ENCODE measurements around the gene DDX6.

Gene DDX6

DNA sequence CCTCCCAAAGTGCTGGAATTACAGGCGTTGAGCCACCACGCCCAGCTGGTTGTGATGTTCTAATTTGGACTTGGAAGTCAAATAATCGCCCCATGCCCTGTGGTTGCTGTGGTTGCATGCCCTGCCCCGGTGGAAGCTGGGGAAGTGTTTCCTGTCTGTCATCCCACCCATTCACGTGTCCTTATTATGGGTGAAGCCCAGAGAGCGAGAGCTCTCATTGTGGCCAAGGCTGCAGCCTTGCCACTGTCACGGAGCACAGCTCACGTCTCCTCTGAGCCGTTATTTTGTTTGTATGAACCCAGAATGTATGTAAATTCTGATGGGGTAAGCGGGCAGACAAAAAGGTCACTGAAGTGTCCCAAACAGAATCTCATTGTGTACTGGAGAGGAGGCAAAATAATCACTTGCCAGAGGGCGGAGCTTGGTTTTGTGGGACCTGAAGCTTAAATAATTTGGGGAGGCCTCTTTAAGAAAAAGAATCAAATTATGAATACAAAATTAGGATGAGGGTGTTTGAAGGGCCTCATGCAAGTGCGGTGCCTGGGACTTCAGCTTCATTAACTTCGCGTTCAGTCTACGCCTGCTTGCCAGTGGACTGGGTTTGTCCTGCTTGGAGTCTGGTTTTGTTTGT lies 85.7 kb downstream of the DDX6 start:
- TF ChIP-seq, protein P1, sequence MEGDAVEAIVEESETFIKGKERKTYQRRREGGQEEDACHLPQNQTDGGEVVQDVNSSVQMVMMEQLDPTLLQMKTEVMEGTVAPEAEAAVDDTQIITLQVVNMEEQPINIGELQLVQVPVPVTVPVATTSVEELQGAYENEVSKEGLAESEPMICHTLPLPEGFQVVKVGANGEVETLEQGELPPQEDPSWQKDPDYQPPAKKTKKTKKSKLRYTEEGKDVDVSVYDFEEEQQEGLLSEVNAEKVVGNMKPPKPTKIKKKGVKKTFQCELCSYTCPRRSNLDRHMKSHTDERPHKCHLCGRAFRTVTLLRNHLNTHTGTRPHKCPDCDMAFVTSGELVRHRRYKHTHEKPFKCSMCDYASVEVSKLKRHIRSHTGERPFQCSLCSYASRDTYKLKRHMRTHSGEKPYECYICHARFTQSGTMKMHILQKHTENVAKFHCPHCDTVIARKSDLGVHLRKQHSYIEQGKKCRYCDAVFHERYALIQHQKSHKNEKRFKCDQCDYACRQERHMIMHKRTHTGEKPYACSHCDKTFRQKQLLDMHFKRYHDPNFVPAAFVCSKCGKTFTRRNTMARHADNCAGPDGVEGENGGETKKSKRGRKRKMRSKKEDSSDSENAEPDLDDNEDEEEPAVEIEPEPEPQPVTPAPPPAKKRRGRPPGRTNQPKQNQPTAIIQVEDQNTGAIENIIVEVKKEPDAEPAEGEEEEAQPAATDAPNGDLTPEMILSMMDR (IDR thresholded peaks at IDR 0.05; ENCODE audit: extremely low read depth, insufficient read depth, missing control alignments), result no peak
- in situ Hi-C loops (cut with MboI; ENCODE audit: low pct_unique_long_range_greater_than_20kb, low sequenced_read_pairs, unreplicated experiment), result no loop called here
- no peak for DNase-seq (ENCODE audit: low spot score)

DNA sequence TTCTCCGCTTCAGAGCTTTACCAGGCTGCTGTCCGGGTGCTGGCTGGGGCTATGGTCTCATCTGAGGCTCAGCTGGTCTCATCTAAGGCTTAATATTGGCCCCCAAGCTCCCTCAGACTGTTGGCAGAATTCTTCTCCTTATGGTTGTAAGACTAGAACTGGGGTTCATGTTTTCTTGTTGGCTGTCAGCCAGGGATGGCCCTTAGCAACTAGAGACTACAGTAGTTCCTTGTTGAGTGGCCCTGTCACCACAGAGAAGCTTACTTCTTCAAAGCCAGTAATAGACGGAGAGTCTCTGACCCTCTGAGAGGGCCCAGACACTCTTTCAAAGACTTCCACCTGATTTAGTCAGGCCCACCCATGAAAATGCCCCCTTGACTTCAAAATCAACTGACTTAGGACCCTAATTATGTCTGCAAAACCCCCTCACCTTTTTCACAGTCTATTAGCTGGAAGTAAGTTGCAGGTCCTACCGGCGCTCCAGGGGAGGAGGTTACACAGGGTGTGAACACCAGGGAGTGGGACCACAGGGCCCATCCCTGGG lies 87.3 kb downstream of the DDX6 start:
- TF ChIP-seq, protein P1 (IDR thresholded peaks at IDR 0.05; ENCODE audit: extremely low read depth, insufficient read depth, missing control alignments), result no peak
- no peak for DNase-seq (ENCODE audit: low spot score)
- in situ Hi-C loops (cut with MboI; ENCODE audit: low pct_unique_long_range_greater_than_20kb, low sequenced_read_pairs, unreplicated experiment), result no loop called here

DNA sequence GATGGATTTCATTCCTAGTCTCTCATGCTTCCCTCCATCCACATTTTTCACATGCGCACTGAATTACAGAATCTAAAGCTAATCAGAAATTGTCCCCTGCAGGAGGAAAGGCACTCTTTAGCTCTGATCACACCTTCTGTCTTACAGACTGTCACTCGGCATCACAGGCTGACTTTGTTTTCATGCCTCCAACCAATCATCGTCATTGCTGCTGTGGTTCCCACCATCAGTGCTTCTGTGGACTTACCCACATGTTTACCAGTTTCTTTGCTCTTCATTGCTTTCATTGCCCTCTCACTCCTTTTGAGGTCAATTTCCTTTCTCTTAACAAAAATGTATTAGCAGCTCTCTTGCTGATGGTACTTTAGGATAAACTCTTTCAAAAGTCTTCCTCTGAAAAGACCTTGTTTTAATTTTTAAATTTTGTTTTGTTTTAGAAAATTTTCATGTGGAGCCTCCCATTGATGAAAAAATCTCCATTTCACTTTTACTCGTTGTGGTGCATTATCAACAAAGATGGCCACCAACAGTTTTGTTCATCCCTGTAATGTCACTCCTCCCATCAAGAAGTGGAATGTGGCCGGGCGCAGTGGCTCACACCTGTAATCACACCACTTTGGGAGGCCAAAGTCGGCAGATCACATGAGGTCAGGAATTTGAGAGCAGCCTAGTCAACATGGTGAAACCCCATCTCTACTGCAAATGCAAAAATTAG lies 91.3 kb downstream of the DDX6 start:
- TF ChIP-seq, protein P1 (IDR thresholded peaks at IDR 0.05; ENCODE audit: extremely low read depth, insufficient read depth, missing control alignments), result no peak
- in situ Hi-C loops (cut with MboI; ENCODE audit: low pct_unique_long_range_greater_than_20kb, low sequenced_read_pairs, unreplicated experiment), result loop anchor here (25.0 kb wide), 1 partner anchor 238 kb away; the partner anchor contains the start of gene BCL9L
- no peak for DNase-seq (ENCODE audit: low spot score)

All from GM13977 (cell line).